LNCaP clone FGC (cell line): Measurements from ENCODE around the gene RPL5.

ENCODE experiments used
- DNase-seq: peaks from one replicate; pipeline ENCODE4 v3.0.0-alpha.2; 2011; ENCODE audit warnings: low read depth
- H3K4me3 ChIP-seq: 2 replicates; pipeline ENCODE4 v1.5.1; 2011; ENCODE audit warnings: mild to moderate bottlenecking, low read depth, low read length, control low read depth
- TF ChIP-seq, protein P1 (sequence below): IDR thresholded peaks from 2 replicates; pipeline ENCODE4 v1.5.1; 2012; ENCODE audit warnings: mild to moderate bottlenecking; ENCODE audit not compliant: control insufficient read depth, insufficient read depth; ENCODE audit errors: extremely low read depth

RPL5 gene

DNA sequence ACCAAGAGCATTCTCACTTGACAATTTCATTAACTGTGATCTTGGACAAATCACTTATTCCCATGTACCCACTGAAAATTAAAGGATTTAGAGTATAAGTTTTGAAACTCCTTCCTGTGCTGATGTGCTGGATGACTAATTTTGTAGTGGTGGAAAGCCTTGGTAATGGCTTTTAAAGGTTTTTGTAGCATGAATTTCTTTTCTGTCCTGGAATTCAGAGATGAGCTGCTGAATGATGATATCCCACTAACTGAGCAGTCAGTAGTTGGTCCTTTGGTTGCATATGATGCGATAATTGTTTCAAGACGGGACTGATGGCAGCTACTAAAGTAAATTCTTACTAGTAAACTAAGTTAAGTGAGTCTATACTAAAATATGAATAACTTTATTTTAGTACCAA lies 5.2 kb downstream of the RPL5 start:
- DNase-seq: no peak
- TF ChIP-seq, protein P1, sequence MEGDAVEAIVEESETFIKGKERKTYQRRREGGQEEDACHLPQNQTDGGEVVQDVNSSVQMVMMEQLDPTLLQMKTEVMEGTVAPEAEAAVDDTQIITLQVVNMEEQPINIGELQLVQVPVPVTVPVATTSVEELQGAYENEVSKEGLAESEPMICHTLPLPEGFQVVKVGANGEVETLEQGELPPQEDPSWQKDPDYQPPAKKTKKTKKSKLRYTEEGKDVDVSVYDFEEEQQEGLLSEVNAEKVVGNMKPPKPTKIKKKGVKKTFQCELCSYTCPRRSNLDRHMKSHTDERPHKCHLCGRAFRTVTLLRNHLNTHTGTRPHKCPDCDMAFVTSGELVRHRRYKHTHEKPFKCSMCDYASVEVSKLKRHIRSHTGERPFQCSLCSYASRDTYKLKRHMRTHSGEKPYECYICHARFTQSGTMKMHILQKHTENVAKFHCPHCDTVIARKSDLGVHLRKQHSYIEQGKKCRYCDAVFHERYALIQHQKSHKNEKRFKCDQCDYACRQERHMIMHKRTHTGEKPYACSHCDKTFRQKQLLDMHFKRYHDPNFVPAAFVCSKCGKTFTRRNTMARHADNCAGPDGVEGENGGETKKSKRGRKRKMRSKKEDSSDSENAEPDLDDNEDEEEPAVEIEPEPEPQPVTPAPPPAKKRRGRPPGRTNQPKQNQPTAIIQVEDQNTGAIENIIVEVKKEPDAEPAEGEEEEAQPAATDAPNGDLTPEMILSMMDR: no peak
- H3K4me3 ChIP-seq: no peak overlapping the region

DNA sequence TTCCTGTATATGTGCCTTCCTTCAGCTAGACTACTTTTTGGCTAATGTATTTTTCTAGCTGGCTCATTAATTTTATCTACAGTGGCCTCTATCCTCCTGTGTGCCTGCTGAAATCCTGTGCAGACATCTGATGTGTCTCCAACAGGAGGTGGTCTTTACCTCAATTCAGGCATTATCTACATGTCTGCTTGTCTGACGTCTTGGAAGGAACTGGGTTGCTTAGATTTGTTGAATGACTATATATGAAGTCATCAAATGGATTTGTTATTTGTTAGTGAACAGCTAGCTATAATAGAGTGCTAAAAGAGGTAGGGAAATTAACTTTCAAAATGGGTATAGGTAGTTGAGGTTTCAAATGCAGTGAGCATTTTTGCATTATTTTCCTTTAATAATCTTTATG lies 6.7 kb downstream of the RPL5 start:
- no peak for DNase-seq
- no peak overlapping the region for H3K4me3 ChIP-seq
- TF ChIP-seq, protein P1: no peak

DNA sequence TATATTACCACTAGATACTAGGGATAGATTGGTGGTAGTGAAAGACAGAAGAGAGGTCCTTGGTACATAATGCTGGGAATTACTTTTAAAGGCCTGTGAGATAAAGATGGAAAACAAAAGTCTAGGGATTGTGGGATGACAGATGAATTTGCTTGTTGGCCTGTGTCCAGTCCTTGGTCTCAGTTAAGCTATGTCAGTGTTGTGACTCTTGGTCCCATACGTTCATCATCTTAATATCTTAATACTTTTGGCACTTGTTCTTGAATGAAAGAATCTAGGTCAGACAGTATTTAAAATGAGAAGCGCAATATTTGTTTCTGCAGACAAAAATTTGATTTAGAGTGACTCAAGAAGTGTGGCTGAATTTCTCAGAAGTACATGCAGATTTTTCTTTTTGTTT lies 7.6 kb downstream of the RPL5 start:
- H3K4me3 ChIP-seq: no peak overlapping the region
- no peak for DNase-seq
- TF ChIP-seq, protein P1: no peak

- TF ChIP-seq, protein P1: no peak
- no peak overlapping the region for H3K4me3 ChIP-seq
- DNase-seq: no peak
Observed at GRCh38 chr1:92840600-92840999, 8.8 kb downstream of the RPL5 start.

- H3K4me3 ChIP-seq: no peak overlapping the region
- TF ChIP-seq, protein P1: no peak
- no peak for DNase-seq
Observed at GRCh38 chr1:92842082-92843045, 10.5 kb downstream of the RPL5 start.

- TF ChIP-seq, protein P1: no peak
- DNase-seq: no peak
- H3K4me3 ChIP-seq: no peak overlapping the region
Observed at GRCh38 chr1:92843046-92843423, 11.2 kb downstream of the RPL5 start.
